HG03139 (cell line): ENCODE results near the gene DPH7.
"Not testable (repeated sequence)": the region's sequence is repeated elsewhere in the genome, so short reads cannot be mapped to it uniquely, and the experiment has no call there.

Experiments used
- ATAC-seq: cut with Tn5 transposase; IDR thresholded peaks from one replicate; pipeline ENCODE4 v1.9.1; 2021; ENCODE audit not compliant: unreplicated experiment

Gene DPH7

DNA sequence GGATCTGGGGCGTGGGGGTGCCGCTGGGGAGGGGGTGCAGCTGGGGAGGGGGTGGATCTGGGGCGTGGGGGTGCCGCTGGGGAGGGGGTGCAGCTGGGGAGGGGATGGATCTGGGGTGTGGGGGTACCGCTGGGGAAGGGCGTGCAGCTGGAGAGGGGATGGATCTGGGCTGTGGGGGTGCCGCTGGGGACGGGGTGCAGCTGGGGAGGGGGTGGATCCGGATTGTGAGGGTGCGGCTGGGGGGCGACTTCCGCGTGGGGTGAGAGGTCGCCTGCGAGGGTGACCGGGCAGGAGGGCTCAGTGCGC is 27.8 kb downstream of the DPH7 start:
- not testable (repeated sequence) for ATAC-seq

DNA sequence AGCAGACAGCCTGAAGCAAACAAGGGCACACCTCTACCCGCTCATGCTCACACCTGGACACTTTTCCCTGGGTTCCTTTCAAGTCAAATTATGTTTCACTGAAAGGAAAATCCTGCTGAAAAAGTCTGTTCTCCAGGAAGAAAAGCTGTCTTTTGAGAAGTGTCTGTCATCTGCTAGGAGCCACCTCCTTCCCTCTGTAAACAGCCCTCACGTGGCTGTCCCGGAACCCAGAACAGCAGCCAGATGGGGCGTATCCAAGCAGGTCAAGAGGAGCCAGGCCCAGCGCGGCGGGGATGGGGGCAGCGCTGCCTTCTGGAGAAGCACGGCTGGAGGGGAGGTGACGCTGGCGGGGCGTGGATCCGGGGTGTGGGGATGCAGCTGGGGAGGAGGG is 28.5 kb downstream of the DPH7 start, which contains the start of gene PNPLA7:
Gene PNPLA7, minus strand, starts transcription at position 172 of the 391 bp plus-strand sequence. CDS start 205 bp downstream, outside the sequence.
- no peak for ATAC-seq

DNA sequence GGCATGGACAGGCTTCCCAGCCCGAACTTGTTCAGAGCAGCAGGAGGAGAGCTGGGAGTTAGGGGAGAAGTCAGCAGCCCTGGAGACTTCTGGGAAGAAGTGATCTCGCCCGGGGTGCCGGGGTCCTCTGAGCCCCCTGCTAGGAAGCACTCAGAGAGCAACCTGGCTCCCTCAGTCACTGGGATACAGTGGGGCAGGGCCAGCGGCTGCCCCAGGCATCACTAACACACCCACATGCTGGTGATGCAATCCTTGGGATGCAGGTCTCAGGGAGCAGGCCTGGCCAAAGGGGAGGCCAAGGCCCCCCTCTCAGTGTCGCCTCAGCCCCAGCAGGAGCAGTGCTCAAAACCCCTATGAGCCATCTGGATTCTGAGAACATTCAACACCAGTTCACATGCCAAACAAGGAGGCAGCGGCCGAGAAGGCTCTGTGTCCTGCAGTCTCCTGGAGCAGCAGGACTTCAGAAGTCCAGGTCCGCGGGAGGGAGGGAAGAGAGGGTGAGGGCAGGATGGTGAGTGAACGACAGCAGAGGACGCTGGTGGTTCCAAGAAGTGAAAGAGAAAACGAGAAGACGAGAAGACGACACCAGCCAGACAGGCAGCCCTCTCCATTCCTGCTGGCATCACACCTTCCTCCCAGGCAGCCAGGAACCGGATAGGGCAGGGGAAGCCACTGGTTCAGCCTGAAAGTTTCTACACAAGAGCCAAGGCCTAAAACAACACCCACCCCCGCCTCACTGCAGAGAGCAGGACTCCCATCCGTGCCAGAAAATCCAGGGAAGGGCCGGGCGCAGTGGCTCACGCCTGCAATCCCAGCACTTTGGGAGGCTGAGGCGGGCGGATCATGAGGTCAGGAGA is 30.8 kb downstream of the DPH7 start:
- no peak for ATAC-seq

DNA sequence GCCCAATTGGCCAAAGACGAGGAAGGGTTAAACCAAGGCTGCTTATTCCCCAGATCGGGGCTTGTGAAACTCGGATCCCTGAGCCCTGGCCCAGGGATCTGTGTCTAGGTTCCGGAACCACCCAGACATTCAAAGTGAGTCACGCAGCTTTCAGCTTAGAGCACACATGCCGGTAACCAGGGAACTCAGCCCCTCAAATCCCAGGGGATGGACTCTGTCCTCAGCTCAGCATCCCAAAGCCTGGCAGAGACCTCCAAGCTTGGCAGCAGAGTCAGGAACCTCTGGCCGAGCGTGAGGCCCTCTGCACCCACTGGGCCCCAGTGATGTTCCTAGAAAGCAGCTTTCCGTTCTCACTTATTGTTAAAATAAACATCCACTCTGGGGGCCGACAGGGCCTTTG is 33.6 kb downstream of the DPH7 start:
- ATAC-seq: no peak

DNA sequence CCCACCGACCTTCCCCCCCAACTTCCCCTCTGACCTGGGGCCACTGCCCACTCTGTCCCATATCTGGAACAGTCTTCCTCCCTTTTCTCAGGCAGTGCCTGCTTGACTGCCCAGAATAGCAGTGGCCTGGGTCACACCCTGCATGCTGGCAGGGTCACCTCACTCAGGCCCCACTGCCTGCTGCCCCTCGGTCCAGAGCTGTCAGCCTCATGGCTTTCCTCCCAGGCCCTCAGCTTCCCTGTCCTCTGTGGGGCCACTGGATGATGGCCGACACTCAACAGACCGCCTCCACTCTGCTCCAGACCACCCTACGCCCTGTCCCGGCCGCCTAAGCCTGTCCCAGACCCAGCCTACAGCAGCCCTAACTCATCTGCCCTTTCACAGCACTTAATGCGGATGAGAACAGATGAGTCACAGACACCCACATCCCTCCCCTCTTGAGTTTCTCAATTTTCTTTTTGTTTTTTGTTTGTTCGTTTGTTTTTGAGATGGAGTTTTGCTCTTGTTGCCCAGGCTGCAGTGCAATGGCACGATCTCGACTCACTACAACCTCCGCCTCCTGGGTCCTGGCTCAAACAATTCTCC is 34.5 kb downstream of the DPH7 start:
- no peak for ATAC-seq

DNA sequence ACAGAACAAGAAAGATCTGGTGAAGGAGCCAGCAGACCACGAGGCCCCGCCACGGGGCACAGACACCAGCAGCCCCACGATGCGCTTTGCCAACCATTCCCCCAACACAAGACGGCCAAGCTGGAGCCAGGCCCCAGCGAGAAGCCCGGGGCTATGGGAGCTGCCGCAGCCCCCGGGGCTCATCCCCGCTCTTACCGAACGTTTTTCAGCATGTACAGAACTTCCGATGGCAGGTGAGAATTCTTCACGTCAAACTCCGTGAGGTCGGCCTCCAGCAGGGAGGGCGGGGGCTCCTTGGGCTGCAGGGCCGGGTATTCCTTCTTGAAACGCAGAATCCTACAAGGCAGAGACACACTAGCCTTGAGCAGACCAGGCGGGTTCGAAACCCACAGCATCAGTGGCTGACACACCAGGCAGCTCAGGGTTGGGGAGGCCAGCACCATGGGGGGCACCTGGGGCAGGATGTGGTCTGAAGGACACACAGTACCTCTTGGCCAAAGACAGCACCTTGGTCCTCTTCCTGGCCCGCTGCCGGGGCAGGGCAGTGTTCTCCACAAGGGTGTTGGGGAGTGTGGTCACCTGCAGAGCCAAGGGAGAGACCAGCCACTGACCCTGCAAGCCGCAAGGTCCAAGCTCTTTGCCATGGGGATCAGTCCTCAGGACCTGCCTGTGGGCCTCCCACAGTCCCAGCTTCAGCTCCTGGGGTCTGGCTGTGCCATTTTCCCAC is 35.3 kb downstream of the DPH7 start:
- no peak for ATAC-seq

DNA sequence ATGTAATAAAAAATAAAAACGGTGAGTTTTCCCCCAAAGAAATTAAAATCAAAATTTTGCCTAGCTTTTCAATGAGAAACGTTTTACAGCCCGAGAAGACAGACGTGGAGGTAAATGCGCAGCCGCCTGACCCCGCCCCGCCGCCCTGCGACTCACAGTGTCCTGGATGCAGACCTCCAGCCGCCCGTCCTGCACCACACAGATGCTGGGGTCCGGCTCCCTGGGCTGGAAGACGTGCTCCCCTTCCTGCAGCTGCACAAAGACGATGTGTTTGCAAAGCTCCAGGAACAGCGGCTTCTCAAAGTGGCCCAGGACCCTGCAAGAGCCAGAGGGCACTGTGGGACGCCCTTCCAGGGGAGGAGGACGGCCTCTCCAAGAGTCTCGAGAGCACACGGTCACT is 36.2 kb downstream of the DPH7 start:
- no peak for ATAC-seq

DNA sequence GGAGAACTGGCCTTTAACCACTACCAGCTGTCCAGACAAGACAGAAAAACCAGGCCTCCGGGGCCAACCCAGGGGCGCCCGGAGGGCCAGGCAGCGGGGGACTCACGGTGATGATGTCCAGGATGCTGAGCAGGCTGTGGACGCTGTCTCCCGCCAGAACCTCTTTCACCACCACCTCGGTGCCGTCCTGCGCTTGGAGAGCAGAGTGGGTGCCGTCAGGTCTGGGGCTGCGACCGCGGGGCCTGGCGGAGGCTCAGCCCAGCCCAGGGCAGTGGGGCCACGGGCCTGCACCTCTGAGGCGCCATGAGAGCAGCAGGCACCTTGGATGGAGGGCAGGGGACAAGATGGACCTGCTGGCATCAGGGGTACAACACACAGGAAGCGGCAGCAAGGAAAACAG is 38.2 kb downstream of the DPH7 start:
- ATAC-seq: no peak

DNA sequence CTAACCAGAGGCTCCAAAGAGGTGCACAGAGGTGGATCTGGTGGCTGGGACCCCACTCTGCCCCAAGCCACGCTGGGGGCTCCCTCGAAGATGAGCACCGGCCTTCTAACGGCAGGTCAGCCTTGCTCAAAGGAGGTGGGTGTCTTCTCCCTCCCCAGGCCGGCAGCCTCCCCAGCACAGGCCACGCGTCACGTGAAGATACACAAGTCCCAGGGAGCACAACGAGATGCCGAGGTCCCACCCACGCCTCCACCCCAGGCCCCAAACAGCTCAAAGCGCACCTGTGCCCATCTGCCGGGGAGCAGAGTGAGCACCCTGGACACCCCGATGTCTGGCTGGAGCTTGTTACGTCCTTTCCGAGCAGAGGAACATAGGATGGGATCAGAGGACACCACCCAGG is 40.7 kb downstream of the DPH7 start:
- ATAC-seq: no peak

DNA sequence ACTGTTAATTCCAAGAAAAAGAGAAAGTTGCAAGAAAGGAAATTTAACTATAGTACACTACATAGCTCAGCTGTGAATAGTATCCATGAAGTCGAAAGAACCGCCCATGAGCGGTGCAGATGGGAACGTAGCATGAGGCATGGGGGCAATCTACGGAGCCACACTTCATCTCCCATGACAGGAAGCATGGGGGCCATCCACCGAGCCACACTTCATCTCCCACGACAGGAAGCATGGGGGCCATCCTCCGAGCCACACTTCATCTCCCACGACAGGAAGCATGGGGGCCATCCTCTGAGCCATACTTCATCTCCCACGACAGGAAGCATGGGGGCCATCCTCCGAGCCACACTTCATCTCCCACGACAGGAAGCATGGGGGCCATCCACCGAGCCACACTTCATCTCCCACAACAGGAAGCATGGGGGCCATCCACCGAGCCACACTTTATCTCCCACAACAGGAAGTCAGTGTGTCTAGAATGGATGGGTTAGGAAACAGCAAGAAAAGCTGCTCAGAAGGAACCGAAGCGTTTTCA is 42.1 kb downstream of the DPH7 start:
- not testable (repeated sequence) for ATAC-seq

DNA sequence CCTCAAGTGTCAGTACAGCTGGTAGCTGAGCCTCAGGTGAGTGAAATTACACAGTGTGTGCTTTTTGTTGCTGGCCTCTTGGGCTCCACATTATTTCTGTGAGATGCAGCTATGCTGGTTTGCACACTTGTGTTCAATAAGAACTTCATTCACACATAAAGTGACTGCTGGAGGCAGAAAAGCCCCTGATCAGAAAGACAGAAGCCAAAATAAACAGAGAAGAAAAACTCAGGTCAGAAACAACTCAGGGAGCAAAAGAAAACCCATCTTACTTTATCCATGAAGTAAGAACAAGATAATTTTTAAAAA is 43.7 kb downstream of the DPH7 start:
- no peak for ATAC-seq

DNA sequence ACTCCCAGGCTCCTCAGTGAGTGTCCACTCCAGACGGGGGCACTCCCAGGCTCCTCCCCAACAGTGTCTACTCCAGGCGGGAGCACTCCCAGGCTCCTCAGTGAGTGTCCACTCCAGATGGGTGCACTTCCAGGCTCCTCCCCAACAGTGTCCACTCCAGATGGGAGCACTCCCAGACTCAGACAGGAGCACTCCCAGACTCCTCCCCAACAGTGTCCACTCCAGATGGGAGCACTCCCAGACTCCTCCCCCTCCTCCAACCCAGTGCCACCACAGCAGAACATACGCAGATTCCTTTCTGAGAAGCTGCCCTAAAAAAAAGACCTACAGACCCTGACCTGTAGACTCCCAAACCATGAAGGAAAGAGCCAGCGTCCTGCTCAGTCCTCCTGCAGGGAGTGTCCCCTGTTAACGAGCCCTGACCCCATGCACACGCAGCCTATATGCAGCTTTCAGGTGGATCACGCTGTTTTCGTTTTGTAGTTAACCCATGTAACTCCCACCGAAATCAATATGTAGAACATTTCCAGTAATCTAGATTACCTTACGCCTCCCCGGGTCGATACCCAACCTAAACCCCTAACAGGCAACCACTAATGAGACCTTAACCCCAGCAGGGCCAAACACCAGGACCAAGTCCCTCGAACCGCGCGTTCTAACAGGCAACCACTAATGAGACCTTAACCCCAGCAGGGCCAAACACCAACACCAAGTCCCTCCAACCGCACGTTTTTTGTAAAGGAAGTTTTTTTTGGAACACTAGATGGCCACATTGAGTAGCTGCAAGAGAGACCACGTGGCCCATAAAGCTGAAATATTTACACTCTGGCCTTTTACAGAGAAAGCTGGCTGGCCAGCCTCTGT is 44.2 kb downstream of the DPH7 start:
- no peak for ATAC-seq

DNA sequence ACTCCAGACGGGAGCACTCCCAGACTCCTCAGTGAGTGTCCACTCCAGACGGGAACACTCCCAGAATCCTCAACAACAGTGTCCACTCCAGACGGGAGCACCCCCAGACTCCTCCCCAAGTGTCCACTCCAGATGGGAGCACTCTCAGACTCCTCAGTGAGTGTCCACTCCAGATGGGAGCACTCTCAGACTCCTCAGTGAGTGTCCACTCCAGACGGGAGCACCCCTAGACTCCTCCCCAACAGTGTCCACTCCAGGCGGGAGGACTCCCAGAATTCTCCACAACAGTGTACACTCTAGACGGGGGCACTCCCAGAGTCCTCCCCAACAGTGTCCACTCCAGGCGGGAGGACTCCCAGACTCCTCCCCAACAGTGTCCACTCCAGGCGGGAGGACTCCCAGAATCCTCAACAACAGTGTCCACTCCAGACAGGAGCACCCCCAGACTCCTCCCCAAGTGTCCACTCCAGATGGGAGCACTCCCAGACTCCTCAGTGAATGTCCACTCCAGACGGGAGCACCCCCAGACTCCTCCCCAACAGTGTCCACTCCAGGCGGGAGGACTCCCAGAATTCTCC is 45.7 kb downstream of the DPH7 start:
- not testable (repeated sequence) for ATAC-seq

DNA sequence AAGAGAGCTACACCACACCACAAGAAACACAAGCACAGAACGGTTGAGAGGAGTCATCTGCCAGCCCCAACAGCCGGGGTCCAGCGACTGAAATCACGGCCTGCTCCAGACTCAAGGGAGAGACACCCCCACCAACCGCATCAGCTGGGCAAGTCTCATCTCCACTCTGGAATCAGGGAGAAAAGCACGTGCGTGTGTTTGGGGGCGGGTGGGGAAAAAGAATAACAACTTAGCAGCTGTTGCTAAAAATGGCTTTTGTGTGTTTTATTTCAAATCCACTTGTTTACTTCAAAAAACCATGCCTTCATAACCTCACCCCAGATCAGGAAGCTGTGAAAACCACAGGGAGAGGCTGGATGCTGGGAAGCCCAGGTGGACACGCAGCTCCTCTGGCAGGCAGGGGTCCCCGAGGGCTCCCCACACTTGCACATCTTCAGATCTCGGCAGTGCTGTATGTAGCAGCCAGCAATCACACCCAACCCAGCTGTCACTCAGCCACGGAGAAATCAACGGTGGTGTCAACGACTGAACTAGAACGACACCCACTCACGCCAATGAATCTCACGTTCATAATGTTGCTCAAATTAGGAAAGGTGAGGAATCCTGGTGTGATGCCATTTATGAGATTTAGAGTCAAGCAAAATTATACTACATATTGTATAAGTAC is 47.5 kb downstream of the DPH7 start:
- ATAC-seq: no peak

DNA sequence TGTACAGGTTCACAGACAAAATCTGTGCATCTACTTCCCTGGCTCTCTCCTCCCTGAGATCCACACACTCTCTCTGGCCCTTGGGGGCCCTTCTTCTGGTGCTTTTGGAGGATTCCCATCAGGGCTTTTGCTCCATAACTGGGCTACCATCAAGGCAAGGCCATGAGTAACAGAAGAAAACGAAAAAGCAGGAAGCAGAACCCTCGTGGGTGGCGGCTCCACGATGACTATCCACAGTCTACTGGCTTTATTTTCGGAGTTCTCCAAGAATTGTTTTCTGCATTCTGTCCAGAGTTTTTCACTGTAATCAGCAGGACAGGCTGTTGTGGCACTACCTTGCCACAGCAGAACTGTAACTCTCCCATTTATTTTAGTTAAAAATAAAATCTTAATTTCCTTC is 48.4 kb downstream of the DPH7 start:
- ATAC-seq: no peak

DNA sequence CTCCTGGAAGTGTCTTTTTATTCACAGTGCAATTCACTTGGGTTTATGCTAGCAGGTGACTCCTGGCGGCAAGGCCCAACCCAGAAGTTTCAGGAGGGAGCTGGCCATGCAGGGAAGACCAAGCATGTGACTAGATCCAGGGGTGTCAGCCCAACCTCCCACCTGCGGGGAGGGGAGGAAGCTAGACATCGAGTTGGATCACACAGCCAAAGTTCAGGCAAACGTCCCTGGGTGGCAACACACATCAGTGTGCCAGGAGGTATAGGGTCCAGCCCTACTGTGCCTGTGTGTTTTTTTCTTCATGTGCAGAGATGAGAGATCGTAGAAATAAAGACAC is 53.8 kb downstream of the DPH7 start:
- no peak for ATAC-seq

DNA sequence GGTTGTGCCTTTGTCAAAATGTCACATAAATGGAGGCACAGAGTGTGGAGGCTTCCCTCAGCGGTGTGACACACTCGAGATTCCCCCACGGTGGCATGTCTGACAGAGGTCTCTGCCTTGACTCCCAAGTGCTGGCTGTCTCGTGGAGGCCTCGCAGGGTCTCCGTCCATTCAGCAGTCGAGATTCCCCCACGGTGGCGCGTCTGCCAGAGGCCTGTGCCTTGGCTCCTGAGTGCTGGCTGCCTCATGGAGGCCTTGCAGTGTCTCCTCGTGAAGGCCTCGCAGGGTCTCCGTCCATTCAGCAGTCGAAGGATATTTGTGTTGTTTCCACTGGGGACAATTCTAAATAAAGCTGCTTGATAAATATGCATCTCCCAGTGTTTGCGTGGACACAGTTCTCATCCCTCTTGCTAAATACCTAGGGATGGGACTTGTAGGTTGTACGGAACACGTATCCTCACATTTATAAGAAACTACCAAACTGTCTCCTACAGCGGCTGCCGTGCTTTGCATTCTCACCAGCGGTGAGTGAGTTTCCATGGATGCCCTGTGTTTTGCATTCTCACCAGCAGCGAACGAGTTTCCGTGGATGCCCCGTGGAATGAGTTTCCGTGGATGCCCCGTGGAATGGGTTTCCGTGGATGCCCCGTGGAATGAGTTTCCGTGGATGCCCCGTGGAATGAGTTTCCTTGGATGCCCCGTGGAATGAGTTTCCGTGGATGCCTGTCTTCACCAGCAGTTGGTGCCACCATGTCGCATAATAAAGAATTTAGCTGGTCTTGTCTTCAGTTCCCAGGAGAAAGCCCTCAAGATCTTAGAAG is 54.4 kb downstream of the DPH7 start:
- no peak for ATAC-seq

DNA sequence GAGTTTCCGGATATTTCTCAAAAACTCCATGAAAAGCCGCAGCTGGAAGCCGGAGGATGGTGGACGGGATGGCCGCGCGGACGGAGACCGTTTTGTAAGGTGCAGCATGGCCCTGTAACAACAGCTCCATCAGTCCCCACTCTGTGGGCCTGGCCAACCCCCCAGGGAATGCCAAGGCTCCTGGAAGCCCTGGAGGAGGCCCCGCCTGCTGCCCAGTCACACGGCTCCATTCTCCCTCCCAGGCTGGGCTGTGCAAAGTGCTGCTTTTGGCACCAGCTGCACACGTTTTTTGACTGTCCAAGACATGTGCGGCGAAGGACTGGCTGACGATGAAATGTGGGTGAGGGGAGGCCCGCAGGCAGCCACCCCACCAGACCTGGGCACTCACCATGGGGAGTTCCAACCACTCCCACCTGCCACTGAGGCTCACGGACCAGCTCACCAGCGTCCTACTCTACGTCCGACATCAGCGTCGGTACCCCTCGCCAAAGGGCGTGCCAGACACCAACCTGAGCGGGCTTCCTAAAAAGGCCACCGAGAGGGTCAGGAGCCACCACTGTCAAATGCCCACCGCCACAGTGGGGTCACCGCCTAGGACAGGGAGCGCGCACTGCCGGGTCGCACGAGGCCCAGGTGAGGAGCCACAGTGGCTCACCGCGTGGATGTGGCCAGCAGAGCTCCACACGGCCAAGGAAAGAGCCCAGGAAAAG is 55.8 kb downstream of the DPH7 start:
- ATAC-seq: no peak
